Activated CD4-positive, alpha-beta T cell treated with anti-CD3 and anti-CD28 coated beads, Interleukin-2, amount 50 U/mL, for 24 hours (primary cell): ENCODE results near the gene MAN2B1.
"Not testable (repeated sequence)": the region's sequence is repeated elsewhere in the genome, so short reads cannot be mapped to it uniquely, and the experiment has no call there.

Experiments
- DNase-seq, 2 donors: peaks; one replicate each; pipeline ENCODE4 v3.0.0-alpha.2; 2020; ENCODE audit warnings: low read depth in 1 of 2, low spot score in 1 of 2

Gene MAN2B1

DNA sequence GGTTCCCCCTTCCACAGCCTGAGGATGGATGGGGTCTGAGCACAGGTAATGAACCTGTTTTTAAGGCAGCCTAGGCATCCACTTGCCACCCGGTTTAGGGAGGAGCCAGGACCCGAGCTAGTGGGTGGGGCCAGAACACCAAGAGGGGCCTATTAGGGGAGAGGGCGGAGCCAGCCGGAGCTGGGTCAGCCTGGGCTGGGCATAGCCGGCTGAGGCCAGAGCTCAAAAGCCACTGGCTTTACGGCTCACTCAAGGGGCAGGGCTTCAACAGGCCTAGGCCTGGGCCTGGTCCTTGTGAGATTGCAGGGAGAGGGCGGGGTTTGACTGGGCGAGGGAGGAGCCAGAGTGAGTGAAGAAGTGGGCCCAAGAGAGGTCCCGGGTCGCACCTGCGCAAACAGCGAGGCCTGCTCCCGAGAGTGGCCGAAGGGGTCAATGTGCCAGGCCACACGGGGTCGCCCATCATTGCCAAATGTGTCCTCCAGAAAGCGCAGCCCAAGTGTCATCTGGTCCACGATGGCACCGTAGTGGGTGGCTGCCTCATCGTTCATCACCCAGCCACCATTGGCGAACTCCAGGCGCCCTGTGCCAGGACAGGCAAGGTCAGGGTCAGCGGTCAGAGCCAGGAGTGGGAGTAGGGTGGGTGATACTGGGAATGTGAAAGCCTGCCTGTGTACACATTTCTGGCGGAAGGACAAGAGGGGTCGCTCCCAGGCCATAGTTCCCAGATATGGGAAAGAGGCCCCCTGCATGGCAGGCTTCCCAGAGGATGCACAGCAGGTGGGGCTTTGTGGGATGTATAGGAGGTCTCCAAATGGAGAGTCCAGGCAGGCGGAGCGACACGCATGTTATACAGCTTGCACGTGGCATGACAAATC is 1.9 kb downstream of the MAN2B1 start:
- no peak for DNase-seq

DNA sequence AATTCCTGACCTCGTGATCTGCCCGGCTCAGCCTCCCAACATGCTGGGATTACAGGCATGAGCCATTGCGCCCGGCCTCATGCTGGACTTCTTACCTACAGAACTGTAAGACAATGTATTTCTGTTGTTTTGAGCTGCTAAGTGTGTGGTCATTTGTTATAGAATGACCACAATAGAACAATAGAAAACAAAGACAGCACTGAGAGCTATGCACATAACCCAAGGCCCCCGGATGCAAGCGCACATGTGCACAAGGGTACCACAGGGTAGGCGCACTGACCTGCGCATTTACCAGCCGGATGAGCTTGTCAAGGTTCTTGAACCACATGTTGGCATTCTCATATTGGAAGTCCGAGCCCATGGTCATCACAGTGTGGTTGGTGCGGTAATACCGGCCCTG is 5.6 kb downstream of the MAN2B1 start:
- no peak for DNase-seq

DNA sequence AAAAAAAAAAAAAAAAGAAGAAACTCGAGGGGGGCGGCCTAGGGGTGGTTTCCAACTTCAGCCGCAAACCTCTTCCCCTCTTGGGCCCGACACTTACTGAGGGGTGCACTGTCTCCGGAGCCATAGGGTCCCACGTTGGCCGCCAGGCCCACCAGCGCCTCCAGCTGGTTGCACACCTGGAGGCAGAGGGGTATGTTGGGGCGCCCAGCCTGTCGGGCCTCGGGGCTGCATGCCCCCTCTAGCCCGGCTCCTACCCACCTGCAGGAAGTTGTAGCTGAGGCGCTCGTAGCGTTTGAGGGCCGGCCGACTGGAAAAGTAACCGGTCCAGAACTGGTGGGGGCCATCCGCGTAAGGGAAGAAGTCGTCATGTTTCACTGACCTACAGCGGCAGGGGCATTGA is 8.6 kb downstream of the MAN2B1 start:
- no peak for DNase-seq

DNA sequence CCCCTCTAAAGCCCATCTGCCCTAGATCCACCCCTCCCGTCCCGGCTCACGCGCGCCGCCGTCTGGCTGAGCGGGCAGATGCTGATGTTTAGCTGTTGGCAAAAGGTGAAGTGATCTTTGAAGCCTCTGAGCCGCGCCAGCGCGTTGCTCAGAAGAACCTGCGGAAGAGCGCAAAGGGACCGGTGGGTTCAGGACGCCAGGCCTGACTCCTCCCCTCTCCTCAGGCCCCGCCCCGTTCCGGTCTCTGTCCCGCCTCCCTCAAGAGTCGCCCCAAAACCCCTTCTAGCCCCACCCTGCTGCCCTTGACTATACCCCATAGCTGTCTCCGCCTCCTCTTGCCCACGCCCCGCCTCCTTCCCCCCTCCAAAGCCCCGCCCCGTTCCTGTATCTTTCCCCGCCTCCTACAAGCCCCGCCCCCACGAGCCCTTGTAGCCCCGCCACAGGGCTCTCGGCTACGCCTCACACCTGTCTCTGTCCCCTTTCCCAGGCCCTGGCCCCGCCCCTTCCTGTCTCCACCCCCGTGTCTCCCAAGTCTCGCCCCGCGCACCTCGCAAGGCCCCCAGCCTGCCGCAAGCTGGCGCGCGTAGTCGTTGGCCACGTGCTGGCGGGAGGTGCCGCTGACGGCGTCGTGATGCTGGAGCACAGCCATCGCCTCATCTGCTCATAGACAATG is 9.5 kb downstream of the MAN2B1 start:
- no peak for DNase-seq

DNA sequence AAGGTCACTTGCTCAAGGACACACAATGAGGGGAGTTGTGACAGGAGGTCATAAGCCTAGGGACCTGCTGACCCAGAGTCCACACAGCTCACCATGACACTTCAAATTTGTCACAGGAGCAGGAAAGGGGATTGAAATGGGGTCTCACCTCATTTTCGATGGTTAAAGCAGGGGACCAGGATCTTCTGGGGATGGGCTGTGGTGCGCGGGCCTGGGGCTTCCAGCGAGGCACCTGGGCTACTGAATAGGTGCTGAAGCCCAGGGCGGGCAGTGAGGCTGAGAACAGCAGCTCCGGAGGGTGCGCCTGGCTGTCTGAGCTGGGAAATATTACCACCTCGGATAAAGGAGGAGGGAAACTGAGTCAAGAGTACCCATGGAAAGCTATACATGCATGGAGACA is 11.0 kb downstream of the MAN2B1 start:
- DNase-seq: no peak

DNA sequence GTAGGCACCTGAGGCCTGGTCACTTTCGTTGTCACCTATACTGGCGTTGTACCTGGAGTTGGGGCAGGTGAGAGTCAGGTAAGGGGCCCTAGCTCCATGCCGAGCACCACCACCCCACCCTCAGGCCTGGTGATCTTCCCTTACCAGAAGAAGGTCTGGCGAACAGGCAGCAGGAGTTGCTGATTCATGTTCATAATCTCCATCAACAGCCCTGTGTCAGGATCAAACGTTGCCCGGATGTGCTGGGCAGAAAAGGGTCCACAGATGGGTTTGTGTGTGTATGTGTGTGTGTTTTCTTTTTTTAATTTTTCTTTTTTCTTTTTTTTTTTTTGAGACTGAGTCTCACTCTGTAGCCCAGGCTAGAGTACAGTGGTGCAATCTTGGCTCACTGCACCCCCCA is 14.3 kb downstream of the MAN2B1 start:
- no peak for DNase-seq

DNA sequence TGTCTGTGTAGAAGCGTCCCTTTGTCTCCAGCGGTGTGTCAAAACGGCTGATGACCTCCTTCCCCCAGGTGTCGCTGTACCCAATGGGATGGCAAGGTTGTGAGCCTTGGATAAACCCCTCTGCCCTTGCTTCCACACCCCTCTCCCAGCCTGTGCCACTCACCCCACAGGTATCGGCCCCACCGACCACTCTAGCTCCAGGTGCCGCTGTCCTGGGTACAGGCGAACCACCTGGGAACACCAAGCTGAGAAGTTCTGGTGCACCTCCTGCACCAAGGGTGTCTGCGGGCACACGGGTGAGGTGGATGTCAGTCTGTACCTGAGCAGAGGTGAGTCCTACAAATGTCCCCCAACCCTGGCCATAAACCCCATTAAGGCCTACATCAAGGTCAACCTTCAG is 16.6 kb downstream of the MAN2B1 start:
- DNase-seq: no peak

DNA sequence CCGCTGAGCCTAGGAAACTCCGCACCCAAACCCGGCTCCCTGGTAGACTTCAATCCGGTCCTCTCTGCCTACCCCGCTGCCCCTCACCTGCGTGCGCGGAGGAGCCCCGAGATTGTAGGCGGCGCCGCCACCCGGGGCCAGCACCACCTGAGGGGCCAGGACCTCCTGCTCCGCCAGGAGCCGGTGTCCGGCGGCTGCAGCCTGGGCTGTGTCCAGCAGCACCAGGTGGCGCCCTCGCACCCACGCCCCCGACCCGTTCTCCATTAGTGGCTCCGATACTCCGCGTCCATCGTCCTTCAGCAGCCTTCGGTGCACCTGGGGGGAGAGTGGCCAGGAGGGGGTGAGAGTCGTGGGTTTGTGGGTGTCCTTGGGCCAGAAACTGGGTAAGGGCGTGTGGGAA is 18.5 kb downstream of the MAN2B1 start:
- no peak for DNase-seq

DNA sequence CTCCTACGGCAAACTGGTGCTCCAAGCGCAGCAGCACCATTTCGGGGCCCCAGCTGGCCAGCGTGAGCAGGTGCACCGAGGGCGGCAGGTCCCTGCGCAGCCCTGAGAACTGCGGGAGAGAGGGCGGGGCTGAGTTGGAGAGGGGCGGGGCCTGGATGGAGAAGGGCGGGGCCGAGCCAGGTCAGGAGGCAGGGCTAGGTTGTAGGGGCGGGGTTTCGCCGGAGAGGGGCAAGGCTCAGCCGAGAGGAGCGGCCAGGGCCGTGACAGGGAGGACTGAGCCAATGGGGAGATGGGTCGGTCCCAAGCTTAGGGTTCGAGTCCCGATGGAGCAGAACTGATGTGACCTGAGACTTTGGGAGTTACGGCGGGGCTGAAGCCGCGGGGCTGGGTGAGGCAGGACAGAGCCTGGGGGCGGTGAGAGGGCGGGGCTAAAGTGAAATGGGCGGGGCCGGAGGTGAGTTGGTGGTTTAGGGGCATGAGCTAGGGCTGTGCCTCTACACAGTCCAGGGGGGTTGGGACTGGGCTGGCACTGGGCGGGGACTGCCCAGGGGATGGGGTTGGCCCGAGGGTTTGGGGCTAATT is 19.0 kb downstream of the MAN2B1 start:
- peak in 1 of 2 donors; percentile 22 for DNase-seq

DNA sequence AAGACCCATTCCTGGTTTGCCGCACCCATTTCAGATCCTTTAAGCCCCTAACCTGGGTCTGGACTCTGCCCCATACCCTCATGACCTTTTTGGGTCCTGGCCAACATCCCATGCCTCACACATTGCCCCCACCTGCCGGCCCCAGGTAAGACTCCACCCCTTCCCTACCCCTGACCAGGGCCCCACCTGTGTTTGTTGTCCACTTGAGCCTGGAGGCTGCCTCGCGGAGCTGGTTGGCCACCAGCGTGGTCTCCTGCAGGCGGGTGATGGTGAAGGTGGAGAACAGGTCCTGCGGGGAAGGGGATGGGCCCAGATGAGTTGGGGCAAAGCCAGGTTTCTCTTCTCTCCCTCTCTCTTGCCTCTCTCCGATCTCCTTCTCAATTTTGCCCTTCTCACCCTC is 19.5 kb downstream of the MAN2B1 start:
- DNase-seq: no peak

DNA sequence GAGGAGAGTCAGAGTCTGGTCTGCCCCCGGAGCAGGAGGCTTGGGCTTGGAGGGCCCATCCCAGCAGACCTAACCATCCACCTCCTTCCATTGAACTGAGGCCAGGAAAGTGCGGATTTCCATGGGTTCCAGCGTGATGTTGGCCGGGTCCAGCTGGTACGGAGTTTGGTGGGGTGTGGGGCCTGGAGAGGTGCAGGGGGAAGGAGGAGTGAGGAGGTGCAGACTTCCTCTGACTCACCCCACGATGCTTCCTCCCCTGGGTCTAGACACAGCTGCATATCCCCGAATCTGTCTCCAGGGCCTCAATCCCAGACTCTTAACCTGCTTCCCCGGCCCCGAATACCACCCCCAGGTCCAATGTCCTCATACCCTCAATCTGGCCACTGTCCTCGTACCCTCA is 20.0 kb downstream of the MAN2B1 start:
- no peak for DNase-seq

DNA sequence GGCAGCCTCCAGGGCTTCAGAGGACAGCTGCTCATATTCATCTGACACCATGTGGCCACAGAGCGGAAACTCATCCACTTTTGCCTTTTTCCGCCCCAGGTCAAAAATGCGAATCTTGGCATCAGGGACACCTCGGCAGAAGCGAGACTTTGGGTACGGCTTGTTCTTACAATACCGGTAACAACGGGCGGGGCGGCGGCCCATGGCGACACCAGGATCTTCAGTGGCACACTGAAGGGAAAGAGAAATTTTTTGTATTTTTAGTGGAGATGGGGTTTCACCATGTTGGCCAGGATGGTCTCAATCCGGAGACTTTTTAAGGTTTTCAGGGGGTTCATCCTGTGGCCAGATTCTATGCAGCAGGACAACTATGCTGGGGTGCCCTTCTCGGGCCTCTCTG is 22.8 kb downstream of the MAN2B1 start:
- not testable (repeated sequence) for DNase-seq

DNA sequence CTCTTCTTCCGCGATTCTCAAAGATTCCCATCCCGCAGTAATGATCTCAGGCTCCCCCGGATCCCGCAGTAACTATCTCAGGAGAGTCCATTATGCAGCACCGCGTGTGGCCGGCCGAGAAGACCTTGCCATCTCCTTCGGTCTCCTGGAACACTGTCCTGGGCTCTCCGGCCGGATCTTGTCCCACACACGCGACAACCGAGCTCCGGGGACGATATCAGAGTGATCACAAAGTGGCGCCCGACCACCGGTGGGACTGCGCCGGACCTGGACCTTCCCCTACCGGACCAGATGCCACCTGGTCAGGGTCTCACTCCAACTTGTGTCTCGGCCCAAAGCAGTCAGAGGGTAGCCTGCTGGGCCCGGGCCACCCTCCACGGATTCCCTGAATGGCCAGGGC is 24.0 kb downstream of the MAN2B1 start:
- no peak for DNase-seq

DNA sequence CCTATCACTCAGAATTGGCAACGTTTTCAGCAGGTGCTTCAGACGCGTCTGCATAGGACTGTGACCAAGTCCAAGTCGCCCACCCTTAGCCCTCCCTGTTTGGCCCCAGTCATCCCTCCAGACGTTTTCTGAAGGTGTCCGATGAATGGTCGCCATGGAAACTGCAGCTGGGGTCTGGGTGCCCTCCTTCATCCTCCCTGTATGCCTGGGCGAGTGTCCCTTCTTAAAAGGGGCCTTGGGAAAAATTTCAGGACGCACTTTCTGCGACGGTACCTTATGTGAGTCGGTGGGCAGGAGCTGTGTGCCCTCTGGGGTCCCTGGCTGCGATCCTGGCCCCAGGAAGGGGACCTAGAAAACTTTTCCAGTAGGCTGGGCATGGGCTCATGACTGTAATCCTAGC is 25.1 kb downstream of the MAN2B1 start:
- DNase-seq: no peak

DNA sequence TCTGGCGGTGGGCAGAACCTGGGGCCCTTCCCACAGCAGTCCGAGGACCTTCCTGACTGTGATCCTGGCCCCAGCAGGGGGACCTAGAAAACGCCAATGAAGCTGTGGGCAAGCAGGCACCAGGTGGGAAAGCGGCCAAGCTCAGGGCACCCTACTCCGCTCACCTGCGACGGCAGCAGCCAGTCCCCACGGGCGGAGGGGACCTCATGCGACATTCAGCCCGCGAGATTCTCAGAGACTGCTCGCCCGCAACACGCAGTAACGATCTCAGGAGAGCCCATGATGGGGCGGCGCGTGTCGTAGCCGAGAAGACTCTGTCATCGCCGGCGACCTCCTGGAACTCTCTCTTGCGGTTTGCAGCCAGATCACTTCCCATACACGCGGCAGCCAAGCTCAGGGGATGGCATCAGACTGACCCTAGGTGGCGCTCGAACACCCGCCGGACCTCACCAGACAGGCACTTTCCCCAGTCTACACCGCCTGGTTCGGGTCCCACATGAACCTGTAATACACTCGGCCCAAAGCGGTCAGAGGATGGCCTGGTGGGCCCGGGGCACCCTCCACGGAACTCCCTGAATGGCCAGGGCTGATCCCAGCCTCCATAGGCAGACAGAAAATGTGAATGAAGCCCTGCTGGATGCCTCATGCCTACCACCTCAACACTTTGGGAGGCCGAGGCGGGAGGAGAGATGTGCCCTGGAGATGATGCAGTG is 26.5 kb downstream of the MAN2B1 start:
- peak; percentile 75 to 87 for DNase-seq

DNA sequence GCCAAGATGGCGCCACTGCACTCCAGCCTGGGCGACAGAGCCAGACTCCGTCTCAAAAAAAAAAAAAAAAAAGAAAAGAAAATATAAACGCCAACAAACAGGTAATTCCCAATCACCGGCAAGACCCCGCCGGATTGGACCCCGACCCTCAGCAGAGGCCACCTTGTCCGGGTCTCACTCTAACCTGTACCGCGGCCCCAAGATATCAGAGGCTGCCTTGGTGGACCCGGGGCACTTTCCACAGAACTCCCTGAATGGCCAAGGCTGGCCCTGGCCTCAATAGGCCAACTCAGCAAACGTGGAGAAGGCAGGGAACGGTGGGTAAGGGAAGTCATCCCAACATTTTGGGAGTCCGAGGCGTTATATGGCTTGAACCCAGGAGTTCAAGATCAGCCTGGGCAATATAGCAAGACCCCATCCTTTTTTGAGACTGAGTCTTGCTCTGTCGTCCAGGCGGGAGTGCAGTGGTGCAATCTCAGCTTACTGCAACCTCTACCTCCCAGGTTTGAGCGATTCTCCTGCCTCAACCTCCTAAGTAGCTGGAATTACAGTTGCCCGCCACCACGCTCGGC is 27.8 kb downstream of the MAN2B1 start:
- DNase-seq: no peak

DNA sequence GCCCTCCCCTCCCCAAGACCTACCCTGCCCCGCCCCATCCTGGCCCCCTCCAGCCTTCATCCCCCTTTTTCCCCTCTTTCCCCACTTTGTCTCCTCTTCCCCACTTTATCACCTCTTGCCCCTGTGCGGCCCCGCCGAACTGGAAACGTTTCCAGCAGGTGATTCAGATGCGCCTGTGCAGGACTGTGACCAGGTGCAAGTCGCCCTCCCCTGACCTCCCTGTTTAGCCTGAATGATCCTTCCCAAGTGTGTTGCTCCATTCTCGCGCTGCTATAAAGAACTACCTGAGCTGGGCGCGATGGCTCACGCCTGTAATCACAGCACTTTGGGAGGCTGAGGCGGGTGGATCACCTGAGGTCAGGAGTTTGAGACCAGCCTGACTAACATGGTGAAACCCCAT is 29.9 kb downstream of the MAN2B1 start:
- DNase-seq: no peak

DNA sequence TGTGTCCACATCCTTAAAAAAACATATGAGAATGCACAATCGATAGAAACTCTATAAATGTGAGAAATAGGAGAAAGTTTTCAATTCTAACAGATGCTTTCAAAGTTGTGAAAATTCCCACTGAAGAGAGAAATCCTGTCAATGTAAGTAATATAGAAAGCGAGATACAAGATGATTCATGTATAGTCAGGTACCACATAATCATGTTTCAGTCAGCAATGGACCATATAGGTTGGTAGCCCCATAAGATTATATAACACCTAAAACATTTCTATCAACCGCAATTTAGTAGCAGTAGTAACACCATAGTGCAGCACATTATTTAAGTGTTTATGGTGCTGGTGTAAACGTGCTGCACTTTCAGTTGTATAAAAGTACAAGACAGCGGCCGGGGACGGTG is 37.3 kb downstream of the MAN2B1 start:
- no peak for DNase-seq

DNA sequence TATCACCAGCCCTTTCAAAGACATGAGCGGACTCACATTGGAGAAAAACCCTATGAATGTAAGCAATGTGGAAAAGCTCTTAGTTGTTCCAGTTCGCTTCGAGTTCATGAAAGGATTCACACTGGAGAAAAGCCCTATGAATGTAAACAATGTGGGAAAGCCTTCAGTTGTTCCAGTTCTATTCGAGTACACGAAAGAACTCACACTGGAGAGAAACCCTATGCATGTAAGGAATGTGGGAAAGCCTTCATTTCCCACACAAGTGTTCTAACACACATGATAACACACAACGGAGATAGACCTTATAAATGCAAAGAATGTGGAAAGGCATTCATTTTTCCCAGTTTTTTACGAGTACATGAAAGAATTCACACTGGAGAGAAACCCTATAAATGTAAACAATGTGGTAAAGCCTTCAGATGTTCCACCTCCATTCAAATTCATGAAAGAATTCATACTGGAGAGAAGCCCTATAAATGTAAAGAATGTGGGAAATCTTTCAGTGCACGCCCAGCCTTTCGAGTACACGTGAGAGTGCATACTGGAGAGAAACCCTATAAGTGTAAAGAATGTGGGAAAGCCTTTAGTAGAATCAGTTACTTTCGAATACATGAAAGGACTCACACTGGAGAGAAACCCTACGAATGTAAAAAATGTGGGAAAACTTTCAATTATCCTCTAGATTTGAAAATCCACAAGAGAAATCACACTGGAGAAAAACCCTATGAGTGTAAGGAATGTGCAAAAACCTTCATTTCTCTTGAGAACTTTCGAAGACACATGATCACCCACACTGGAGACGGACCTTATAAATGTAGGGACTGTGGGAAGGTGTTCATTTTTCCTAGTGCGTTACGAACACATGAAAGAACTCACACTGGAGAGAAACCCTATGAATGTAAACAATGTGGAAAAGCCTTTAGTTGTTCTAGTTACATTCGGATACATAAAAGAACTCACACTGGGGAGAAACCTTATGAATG is 38.2 kb downstream of the MAN2B1 start:
- no peak for DNase-seq

DNA sequence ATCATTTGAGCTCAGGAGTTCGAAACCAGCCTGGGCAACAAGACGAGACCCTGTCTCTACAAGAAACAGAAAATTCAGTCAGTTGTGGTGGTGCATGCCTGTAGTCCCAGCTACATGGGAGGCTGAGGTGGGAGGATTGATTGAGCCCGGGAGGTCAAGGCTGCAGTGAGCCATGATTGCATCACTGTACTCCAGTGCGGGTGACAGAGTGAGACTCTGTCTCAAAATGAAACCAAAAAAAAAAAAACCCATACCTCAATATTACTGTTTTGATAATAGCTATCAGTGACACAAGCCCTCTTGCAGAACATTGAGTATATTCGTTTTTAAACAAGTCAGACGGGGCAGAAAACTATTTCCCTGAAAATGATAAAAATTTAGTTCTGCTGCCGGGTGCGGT is 39.6 kb downstream of the MAN2B1 start:
- DNase-seq: no peak
